ENCODE data around the gene OSGEP.

DNA sequence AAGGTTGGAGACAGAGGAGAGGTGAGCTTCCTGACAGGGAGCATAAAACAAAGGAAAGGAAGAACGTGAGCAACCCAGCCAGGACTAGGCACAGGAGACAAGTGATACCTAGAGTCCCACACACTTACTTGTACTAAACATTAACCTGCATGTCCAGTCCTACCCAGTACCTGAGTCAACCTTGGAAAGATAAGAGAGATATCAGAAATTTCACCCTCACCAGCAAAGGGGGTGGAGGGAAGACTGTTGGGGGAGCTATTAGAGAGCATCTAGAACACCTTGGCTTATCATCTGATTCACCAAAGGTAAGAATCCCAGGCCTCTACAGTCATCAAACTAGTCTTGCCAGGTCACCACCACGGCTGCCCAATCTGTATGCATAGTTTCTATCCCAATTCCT is 29.8 kb downstream of the OSGEP start:
- TF ChIP-seq POLR2AphosphoS5 (IDR thresholded peaks at IDR 0.05) (no peak), EP300 (IDR thresholded peaks at IDR 0.05) (no peak)
- TF ChIP-seq, protein P1, sequence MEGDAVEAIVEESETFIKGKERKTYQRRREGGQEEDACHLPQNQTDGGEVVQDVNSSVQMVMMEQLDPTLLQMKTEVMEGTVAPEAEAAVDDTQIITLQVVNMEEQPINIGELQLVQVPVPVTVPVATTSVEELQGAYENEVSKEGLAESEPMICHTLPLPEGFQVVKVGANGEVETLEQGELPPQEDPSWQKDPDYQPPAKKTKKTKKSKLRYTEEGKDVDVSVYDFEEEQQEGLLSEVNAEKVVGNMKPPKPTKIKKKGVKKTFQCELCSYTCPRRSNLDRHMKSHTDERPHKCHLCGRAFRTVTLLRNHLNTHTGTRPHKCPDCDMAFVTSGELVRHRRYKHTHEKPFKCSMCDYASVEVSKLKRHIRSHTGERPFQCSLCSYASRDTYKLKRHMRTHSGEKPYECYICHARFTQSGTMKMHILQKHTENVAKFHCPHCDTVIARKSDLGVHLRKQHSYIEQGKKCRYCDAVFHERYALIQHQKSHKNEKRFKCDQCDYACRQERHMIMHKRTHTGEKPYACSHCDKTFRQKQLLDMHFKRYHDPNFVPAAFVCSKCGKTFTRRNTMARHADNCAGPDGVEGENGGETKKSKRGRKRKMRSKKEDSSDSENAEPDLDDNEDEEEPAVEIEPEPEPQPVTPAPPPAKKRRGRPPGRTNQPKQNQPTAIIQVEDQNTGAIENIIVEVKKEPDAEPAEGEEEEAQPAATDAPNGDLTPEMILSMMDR (IDR thresholded peaks at IDR 0.05) = no peak
